Fibroblast of skin of right quadriceps (primary cell): ENCODE measurements around the gene STAT3.
"Not testable (repeated sequence)": the region's sequence is repeated elsewhere in the genome, so short reads cannot be mapped to it uniquely, and the experiment has no call there.

Source experiments
- DNase-seq: peaks from one replicate; pipeline ENCODE4 v3.0.0-alpha.2; 2013

Gene STAT3

GRCh38 chr17:42312285-42313130 lies 75.7 kb downstream of the STAT3 start:
- DNase-seq: peak; percentile 81

GRCh38 chr17:42312035-42312284 lies 76.3 kb downstream of the STAT3 start:
- DNase-seq: no peak

GRCh38 chr17:42311240-42312034 lies 76.8 kb downstream of the STAT3 start:
- peak; percentile 86 for DNase-seq

- DNase-seq: no peak
Measured at GRCh38 chr17:42310787-42311215, 77.4 kb downstream of the STAT3 start.

GRCh38 chr17:42309986-42310786 lies 78.1 kb downstream of the STAT3 start:
- no peak for DNase-seq

GRCh38 chr17:42309142-42309541 lies 79.1 kb downstream of the STAT3 start:
- no peak for DNase-seq

- DNase-seq: no peak
Measured at GRCh38 chr17:42308446-42308845, 79.8 kb downstream of the STAT3 start.

GRCh38 chr17:42307362-42307927 lies 80.8 kb downstream of the STAT3 start:
- no peak for DNase-seq

GRCh38 chr17:42306385-42306667 lies 81.9 kb downstream of the STAT3 start:
- DNase-seq: no peak

- no peak for DNase-seq
Measured at GRCh38 chr17:42305543-42306384, 82.5 kb downstream of the STAT3 start.

GRCh38 chr17:42305031-42305330 lies 83.3 kb downstream of the STAT3 start:
- DNase-seq: not testable (repeated sequence)

- DNase-seq: no peak
Measured at GRCh38 chr17:42304187-42305030, 83.8 kb downstream of the STAT3 start.

- no peak for DNase-seq
Measured at GRCh38 chr17:42303694-42304093, 84.5 kb downstream of the STAT3 start.

GRCh38 chr17:42301022-42301421 lies 87.2 kb downstream of the STAT3 start:
- no peak for DNase-seq

GRCh38 chr17:42299913-42300312 lies 88.3 kb downstream of the STAT3 start:
- not testable (repeated sequence) for DNase-seq

- DNase-seq: not testable (repeated sequence)
Measured at GRCh38 chr17:42299361-42299760, 88.9 kb downstream of the STAT3 start.

- not testable (repeated sequence) for DNase-seq
Measured at GRCh38 chr17:42297775-42298174, 90.5 kb downstream of the STAT3 start.

- DNase-seq: no peak
Measured at GRCh38 chr17:42296012-42296411, 92.2 kb downstream of the STAT3 start.

- no peak for DNase-seq
Measured at GRCh38 chr17:42294469-42295398, 93.5 kb downstream of the STAT3 start.

GRCh38 chr17:42291129-42291528 lies 97.1 kb downstream of the STAT3 start:
- DNase-seq: no peak
